HUES64 (cell line): ENCODE results near the gene FOSL1.
A peak's percentile ranks its signal among the peaks of the same experiment; 100 is the strongest.
"Not testable (repeated sequence)": the region's sequence is repeated elsewhere in the genome, so short reads cannot be mapped to it uniquely, and the experiment has no call there.

Source experiments
- H3K27ac ChIP-seq: 2 replicates; pipeline ENCODE4 v1.7.0; 2013; ENCODE audit warnings: low read depth, low read length, inconsistent platforms
- H3K27me3 ChIP-seq: 2 replicates; pipeline ENCODE4 v1.6.1; 2013; ENCODE audit warnings: mild to moderate bottlenecking, low read length; ENCODE audit not compliant: insufficient read depth
- H3K36me3 ChIP-seq: 2 replicates; pipeline ENCODE4 v1.6.1; 2013; ENCODE audit warnings: mild to moderate bottlenecking, low read length; ENCODE audit not compliant: insufficient read depth
- H3K4me1 ChIP-seq: 2 replicates; pipeline ENCODE4 v1.6.1; 2013; ENCODE audit warnings: mild to moderate bottlenecking, low read length, moderate library complexity; ENCODE audit not compliant: insufficient read depth
- H3K4me3 ChIP-seq: 2 replicates; pipeline ENCODE4 v1.5.1; 2013; ENCODE audit warnings: mild to moderate bottlenecking, low read length, moderate library complexity
- H3K9ac ChIP-seq: 2 replicates; pipeline ENCODE4 v1.6.1; 2013; ENCODE audit warnings: mild to moderate bottlenecking, low read depth, low read length
- H3K9me3 ChIP-seq: 2 replicates; pipeline ENCODE4 v1.6.1; 2013; ENCODE audit warnings: low read depth, low read length; ENCODE audit not compliant: insufficient read depth
- WGBS: fragments of 150-250, 120-280 bp; methylation state at CpG from one replicate; pipeline ENCODE4 v1.1.7; 2013; ENCODE audit warnings: missing lambda C conversion rate; 5-methylcytosine and 5-hydroxymethylcytosine counted together

Gene FOSL1

GRCh38 chr11:65895482-65895981 lies 4.7 kb downstream of the FOSL1 start:
- peaks cover 7% of the 10 kb centered on the region; the same call in 1 of the 2 replicates for H3K4me1 ChIP-seq
- H3K4me3 ChIP-seq = no peak overlapping the region
- H3K27ac ChIP-seq = no peak overlapping the region
- WGBS = 91% methylated on average over 5 of the region's 5 CpGs
- peaks cover 26% of the 10 kb centered on the region for H3K27me3 ChIP-seq
- no peak overlapping the region for H3K9ac ChIP-seq
- H3K9me3 ChIP-seq = no peaks in the 10 kb centered on the region
- no peaks in the 10 kb centered on the region; the same call in 1 of the 2 replicates for H3K36me3 ChIP-seq

DNA sequence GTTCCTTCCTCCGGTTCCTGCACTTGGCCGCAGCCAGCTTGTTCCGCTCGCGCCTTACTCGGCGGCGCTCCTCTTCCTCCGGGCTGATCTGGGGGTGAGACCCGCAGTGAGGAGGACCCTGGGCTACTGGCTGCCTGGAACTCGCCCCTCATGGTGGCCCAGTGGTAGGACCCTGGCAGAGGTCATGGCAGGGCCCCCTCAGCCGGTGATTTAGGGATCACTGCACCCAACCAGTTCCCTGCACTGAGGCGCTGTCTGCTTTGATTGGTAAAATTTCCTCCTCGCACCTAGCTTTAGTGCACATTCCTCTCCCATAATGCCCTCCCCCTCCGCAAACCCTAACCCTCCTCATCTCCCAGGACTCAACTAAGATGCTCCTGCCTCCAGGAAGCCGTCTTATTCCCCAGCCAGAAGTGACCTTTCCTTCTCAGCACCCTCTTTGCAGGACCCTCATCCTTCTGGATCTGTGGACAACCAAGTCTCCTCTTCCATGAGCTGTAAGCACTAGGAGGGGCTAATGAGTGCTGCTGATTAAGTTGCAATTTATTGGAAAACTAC lies 6.1 kb downstream of the FOSL1 start:
- Histone ChIP-seq H3K4me1 (peaks cover 13% of the 10 kb centered on the region; the same call in 1 of the 2 replicates), H3K36me3 (no peaks in the 10 kb centered on the region; the same call in 1 of the 2 replicates), H3K9me3 (no peaks in the 10 kb centered on the region), H3K27me3 (peaks cover 24% of the 10 kb centered on the region), H3K4me3 (no peak overlapping the region), H3K27ac (no peak overlapping the region), H3K9ac (no peak overlapping the region)
- 94% methylated on average over 16 of the region's 16 CpGs for WGBS

DNA sequence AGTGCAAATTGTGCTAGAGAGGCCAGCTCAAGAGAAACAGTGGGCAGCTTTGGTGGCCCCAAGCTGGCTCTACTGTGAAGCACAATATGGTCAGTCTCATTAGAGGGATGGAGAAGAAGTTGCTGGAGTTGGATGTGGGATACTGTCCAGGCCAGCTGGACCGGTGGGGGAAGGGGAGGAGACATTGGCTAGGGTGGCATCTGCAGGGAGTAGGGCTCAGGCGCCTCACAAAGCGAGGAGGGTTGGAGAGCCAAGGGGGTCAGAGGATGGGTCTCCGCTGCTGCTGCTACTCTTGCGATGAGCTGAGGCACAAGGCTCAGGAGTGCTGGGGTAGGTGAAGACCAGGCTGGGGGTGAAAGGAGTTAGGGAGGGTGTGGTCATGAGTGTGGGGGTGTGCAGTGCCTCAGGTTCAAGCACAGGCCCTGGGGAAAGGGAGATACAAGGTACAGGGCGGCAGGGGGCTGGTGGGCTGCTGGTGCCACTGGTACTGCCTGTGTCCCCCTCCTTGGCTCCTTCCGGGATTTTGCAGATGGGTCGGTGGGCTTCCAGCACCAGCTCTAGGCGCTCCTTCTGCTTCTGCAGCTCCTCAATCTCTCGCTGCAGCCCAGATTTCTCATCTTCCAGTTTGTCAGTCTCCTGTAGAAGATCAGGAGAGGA lies 7.4 kb downstream of the FOSL1 start:
- no peak overlapping the region for H3K4me3 ChIP-seq
- H3K9ac ChIP-seq = no peak overlapping the region
- peaks cover 14% of the 10 kb centered on the region for H3K27me3 ChIP-seq
- whole genome bisulfite sequencing = 92% methylated on average over 10 of the region's 10 CpGs
- no peaks in the 10 kb centered on the region; the same call in 1 of the 2 replicates for H3K36me3 ChIP-seq
- no peaks in the 10 kb centered on the region for H3K9me3 ChIP-seq
- peaks cover 10% of the 10 kb centered on the region; the same call in 1 of the 2 replicates for H3K4me1 ChIP-seq
- H3K27ac ChIP-seq = no peak overlapping the region

DNA sequence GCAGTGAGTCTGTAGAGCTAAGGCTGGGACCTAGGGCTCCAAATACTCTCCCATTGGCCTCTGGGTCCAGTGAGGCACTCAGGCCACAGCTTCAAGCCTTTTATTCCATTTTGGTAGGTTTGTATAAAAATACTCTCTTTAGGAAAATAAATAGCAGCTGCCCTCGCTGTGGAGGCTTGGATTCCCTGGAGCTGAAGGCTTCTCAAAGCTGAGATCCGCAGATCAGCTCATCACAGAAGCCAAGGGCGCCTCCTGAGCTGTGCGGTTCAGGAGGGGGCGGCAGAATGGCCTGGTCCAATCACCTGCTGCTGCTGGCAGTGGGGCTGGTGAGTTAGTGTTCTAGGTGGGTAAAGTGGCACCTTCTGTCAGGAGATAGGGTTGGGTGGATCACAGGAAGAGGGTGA lies 8.0 kb downstream of the FOSL1 start:
- H3K4me3 ChIP-seq = peak overlapping the region; percentile 88
- 86% methylated on average over 5 of the region's 5 CpGs for WGBS
- H3K4me1 ChIP-seq = peaks cover 13% of the 10 kb centered on the region
- not testable (repeated sequence) for H3K9me3 ChIP-seq, H3K36me3 ChIP-seq, H3K27ac ChIP-seq, H3K9ac ChIP-seq
- H3K27me3 ChIP-seq = peaks cover 14% of the 10 kb centered on the region

DNA sequence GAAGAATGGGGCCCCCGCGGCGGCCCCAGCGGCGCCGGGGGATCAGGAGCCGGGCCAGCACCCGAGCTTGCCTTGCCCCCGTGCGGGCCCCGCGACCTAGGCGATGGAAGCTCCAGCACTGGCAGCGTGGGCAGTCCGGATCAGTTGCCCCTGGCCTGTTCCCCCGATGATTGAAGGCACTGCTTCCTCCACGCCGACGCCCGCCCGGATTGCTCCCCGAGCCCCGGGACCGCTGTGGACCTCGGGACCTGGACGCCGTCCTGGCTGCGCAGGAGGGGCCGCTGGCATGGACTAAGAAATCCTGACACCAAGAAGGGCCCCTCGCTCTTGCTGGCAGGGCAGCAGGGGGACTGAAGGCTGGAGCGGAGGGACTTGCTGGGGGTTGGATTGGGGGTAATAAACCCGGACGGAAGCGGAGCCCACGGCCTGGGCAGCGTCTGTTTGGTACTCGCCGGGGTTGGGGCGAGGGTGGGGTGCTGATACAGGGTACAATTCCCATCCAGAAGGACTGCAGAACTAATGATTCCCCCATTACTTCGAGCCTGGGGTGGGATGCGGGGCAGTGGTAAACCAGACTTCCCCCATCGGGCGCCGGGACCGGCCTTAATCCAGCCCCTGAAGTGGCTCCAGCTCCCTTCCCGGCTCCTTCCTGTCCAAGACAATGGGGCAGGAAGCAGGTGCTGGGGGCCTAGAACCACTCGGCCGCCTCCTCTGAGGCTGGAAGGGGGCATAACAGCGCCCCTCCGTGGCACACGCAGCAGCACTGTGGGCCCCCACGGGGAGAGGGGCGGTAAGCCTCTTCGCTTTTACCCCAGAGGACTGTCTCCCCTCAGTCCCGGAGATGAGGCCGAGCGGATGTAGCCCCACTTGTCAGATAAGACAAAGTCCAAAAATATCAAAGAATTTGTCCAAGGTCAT lies 8.7 kb downstream of the FOSL1 start:
- 5% methylated on average over 57 of the region's 57 CpGs for WGBS
- Histone ChIP-seq H3K4me3 (peak overlapping the region; percentile 88), H3K9me3 (no peaks in the 10 kb centered on the region), H3K9ac (peak overlapping the region; percentile 88), H3K27ac (peak overlapping the region; percentile 31; the same call in 1 of the 2 replicates), H3K36me3 (peaks cover 6% of the 10 kb centered on the region), H3K27me3 (peaks cover 14% of the 10 kb centered on the region), H3K4me1 (peaks cover 13% of the 10 kb centered on the region)

DNA sequence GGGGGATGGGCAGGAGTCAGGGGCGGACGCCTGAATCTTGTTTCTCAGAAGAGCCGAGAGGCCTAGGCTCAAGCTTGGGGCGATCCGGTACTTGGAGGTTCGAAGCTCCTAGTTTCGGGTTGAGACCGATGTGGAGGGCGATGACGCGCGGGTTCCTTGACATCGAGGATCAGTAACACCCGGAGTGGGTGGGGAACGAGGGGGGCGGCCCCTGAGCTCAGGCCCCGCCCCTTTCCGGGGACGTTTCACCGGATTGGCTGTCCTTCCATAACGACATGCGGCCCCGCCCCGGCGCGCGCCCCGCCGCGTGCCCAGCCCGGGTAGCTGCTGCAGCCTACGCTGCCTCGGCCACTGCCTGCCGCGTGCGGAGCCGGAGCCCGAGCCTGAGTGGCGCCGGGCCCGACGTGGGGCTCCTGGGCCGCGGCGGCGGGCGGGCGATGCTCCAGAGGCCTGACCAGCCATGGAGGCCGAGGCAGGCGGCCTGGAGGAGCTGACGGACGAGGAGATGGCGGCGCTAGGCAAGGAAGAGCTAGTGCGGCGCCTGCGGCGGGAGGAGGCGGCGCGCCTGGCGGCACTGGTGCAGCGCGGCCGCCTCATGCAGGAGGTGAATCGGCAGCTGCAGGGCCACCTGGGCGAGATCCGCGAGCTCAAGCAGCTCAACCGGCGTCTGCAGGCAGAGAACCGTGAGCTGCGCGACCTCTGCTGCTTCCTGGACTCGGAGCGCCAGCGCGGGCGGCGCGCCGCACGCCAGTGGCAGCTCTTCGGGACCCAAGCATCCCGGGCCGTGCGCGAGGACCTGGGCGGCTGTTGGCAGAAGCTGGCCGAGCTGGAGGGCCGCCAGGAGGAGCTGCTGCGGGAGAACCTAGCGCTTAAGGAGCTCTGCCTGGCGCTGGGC lies 9.6 kb downstream of the FOSL1 start, which contains the start of gene CCDC85B:
CCDC85B (plus strand) TSS at position 350 of the 895 bp plus-strand sequence; CDS start at position 461, 111 bp downstream.
- Histone ChIP-seq H3K9me3 (no peaks in the 10 kb centered on the region), H3K9ac (peak within 1 kb of the TSS; percentile 88), H3K27me3 (peaks cover 14% of the 10 kb centered on the region), H3K4me1 (peaks cover 13% of the 10 kb centered on the region), H3K4me3 (peak within 1 kb of the TSS; percentile 88), H3K27ac (peak within 1 kb of the TSS; percentile 58), H3K36me3 (peaks cover 14% of the 10 kb centered on the region)
- WGBS = under 1% methylated on average over 94 of the region's 94 CpGs

DNA sequence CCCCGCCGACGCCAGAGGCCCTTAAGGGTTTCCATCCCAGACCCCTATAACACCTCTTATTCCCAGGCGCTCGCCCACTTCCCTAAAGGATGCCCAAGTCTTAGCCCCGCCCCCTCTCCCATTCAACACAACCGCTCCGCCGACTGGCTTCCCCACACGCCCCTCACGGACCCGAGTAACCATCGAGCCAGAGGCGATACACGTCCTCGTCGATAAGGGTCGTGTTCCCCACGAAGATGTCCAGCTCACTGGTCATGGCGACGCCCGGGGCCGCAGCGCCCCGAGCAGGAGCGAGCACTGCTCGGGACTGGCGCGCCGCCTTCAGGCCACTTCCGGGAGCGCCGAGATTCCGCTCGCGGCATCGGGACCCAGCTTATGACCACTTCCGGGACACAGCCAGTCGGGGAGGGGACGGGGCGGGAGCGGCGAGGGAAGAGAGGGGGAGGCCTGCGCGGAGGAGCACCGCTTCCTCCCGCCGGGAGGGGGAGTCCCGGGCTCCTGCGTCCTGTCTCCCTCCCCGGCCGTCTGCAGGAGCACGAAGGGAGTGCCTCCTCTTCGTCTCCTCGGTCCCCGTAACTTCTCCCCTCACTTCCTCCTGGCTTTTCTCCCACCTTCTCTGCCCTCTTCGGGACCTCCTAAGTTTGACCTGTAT lies 11.9 kb downstream of the FOSL1 start, which contains the start of gene FIBP:
FIBP (minus strand) TSS at position 309 of the 652 bp plus-strand sequence; CDS start at position 256, 53 bp downstream.
- WGBS = under 1% methylated on average over 57 of the region's 57 CpGs
- Histone ChIP-seq H3K36me3 (peaks cover 34% of the 10 kb centered on the region), H3K27me3 (peaks cover 14% of the 10 kb centered on the region), H3K27ac (peak within 1 kb of the TSS; percentile 70), H3K9me3 (no peaks in the 10 kb centered on the region), H3K4me3 (peak within 1 kb of the TSS; percentile 88), H3K4me1 (peaks cover 13% of the 10 kb centered on the region), H3K9ac (peak within 1 kb of the TSS; percentile 70)

DNA sequence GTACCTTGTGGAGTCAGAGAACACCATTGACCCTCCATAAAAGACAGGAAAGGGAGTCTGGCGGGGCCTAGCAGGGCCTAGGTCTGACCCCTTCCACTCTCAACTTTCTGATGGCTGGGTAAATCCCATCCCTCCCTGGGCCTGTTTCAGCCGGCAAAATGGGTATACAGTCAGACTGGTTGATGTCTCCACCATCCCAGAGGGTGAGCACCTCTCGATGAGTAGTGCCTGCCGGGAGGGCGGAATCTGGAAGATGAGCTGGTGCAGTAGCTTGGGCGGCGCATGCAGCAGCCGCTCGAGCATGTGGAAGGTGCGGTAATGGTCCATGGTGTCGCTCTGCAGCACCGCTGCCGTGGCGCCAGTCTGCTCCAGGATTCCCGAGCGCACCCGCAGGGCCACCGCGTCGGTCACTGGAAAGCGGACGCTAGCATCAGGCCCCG lies 12.4 kb downstream of the FOSL1 start:
- H3K9me3 ChIP-seq = no peaks in the 10 kb centered on the region
- peak overlapping the region; percentile 70 for H3K9ac ChIP-seq
- 5% methylated on average over 23 of the region's 23 CpGs for WGBS
- H3K4me1 ChIP-seq = peaks cover 13% of the 10 kb centered on the region
- peak overlapping the region; percentile 70; the same call in 1 of the 2 replicates for H3K27ac ChIP-seq
- H3K4me3 ChIP-seq = peak overlapping the region; percentile 88
- peaks cover 38% of the 10 kb centered on the region for H3K36me3 ChIP-seq
- H3K27me3 ChIP-seq = peaks cover 14% of the 10 kb centered on the region

GRCh38 chr11:65886826-65887722 lies 13.1 kb downstream of the FOSL1 start:
- Histone ChIP-seq H3K36me3 (peaks cover 44% of the 10 kb centered on the region), H3K9ac (peak overlapping the region; percentile 70), H3K27me3 (peaks cover 14% of the 10 kb centered on the region), H3K4me1 (peaks cover 13% of the 10 kb centered on the region), H3K4me3 (peak overlapping the region; percentile 88), H3K27ac (no peak overlapping the region), H3K9me3 (no peaks in the 10 kb centered on the region)
- WGBS = 88% methylated on average over 14 of the region's 14 CpGs
